GOT3 (cell line): ENCODE data around the gene RAB4A.

Experiments
- DNase-seq: peaks from one replicate; lab custom pipeline; 2025; ENCODE audit warnings: mixed read lengths; lab: John Stamatoyannopoulos, UW

Gene RAB4A

GRCh38 chr1:229270547-229271447, at the start of gene RAB4A:
Gene RAB4A, plus strand, starts transcription at chr1:229271111. Its CDS starts 229 bp downstream, at chr1:229271340.
- DNase-seq, result peak; percentile 88

DNA sequence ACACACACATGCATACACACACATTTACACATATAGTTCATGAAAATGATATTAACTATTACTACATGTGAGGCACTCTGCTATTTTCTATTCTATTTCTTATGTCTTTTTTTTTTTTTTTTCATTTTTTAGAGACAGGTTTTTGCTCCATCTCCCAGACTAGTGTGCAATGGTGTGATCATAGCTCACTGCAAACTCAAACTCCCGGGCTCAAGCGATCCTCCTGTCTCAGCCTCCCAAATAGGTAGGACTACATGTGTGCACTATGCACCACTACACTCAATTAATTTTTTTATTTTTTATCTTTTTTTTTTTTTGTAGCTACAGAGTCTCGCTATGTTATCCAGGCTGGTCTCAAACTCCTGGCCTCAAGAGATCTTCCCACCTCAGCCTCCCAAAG, 48.8 kb upstream of the RAB4A start:
- no peak for DNase-seq

DNA sequence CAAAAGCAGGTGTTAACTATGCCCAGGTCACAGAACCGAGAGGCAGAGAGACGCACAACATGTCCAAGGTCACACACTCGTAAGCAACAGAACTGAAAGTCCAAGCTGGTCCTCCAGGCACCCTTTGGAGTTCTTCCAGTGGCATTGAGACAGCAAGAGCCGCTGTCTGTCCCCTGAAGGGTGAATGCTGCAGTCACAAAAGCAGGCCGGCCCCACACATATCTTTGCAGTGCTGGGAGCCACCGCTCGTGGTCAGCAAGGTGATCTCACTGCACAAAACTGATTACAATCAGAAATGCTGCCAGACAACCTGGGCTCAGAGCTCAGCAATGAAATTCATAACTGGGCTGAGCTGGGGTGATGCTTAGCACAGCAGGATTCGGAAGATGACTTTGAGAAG, 47.4 kb upstream of the RAB4A start:
- DNase-seq, result no peak

DNA sequence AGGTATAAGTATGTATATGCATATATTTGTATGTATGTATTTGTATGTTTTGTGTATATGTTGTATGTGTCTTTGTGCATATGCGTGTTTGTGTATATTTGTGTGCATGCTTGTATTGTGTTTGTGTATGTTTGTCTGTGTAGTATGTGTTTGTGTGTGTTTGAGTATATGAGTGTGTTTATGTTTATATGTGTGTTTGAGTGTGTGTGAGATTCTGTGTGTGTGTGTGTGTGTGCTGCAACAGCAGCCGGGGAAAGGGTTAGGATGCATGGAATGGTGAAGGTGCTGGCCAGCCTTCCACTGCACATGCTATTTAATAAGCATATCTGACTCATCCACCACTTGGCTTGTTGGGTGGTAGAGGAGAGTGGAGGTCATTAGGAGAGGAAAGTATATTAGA, 46.6 kb upstream of the RAB4A start:
- no peak for DNase-seq

DNA sequence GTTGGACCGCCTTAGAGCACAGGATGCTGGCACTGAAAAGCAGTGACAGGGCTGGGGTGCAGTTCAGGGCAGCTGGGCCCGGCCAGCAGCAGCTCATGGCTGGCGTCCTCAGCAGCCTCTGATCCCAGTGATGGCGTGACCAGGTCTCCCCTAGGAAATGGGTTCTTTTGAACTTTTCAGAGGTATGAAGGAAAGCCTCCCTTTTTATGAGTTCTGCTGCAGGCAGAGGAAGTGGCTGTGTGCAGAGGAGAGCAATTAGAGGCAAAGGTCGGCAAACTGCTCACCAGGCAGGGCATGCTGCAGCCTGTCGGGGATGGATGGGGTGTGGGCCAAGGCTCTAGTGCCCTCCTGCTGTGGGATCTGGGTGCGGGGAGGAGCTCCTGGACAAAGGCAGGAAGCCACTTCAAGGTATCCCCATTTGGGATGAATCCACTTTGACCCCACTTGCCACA, 45.6 kb upstream of the RAB4A start:
- DNase-seq, result no peak

DNA sequence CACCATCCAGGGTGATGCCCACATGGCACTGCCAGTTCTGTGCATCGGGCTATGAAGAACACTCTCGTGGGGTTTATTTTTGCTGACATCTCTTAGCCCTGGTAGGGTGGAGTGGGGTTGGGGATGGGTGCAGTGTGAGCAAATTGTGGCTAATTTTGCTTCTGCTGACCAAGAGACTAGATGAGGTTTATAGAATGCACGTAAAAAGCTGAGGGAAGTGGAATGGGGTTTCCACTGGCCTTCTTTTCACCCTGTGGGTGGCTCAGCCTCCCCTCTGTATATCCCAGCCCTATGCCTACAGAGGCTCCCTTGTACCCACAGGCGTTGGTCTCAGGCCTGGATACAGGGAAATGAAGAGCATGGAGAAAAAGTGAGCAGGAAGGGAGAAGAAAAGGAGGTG, 44.1 kb upstream of the RAB4A start:
- DNase-seq, result no peak

GRCh38 chr1:229227298-229227919, 43.5 kb upstream of the RAB4A start:
- peak; percentile 52 for DNase-seq

GRCh38 chr1:229228522-229228921, 42.4 kb upstream of the RAB4A start:
- no peak for DNase-seq

GRCh38 chr1:229229137-229229720, 41.7 kb upstream of the RAB4A start:
- no peak for DNase-seq

DNA sequence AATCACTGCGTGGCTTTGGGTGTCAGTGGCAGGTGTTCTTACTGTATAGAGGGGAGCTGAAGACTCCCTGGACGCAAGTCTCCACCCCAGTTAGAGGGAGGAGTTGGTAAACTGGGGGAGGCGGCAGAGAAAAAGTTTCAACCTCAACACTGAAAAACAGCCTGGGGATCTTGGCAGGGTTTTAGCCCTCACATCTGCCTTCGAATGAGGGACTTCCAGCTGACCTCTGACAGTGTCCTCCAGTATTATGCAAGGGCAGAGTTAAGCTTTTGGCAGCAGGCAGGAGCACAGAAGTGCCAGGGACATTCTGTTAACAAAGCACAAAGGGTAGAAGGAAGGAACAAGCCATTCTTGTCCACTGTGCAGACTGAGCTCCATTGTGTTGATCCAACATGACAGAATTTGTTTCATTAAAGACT, 41.2 kb upstream of the RAB4A start:
- DNase-seq, result no peak

DNA sequence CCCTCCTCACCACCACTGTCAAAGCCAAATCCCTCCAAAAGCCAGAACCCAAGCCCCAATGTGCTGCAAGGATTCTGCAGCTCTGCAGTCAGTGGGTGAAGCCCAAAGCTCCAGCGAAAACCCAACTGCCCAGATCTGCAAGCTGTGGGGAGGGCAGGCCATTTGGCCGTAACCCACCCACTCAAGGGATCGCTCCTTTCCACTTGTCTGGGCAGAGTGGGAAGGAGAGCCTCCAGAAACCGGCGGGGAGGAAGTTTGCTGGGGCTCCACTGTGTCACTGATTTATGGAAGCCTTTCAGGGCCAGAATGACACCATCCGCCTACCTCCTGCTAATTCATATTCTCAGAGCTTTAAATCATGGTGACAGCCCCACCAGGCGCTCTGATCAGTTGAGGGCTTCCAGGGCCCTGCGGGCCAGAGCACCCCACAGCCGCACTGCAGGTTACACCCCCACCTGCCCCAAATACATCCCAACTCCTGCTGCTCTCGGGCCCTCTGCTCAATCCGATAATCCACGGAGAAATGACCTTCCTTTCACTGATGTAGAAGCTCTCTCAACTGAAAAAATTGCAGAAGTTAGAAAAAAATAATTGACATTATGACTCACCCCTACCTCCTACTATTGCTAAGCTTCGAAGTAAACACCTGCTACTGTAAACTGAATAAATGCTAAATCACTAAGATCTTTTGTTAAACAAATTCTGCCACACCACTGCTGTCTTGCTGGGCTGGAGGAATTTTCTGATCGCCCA, 40.6 kb upstream of the RAB4A start:
- DNase-seq, result no peak

DNA sequence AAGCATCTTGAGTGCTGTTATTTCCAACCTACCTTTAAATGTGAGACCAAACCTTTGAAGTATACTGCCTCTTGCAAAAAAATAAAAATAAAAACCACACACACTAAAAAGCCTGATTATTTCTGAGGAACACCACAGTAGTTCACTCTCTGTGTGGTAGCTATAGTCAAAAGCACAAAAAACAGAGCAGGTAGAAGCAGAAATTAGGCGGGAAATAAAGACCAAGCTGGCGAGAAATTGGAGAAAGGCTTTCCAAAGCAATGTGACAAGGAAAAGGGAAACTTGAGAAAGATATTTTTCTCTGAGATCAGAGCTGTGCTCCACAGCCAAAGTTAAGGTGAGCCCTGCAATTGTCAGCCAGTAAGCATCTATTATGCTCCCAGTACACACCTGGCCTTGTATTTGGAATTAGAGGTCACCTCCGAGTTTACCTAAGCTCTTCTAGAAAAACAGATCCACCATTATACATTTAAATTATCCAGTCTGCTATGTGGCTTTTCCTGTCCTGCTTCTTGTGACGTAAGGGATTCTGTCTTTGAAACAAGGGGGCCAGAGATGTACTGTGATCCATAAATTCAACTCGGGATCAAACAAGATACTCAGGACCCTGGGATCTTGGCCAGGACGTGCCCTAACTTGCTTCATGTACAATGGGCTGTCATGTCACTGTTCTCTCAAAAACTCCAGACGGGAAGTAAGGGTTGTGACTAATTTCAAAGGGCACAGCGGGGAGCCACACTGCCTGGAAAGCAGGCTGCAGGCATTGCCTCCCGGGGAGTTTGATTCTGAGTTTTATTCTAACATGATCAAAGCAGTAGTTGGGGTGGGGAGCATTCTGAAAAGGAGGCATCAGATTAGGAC, 39.8 kb upstream of the RAB4A start:
- DNase-seq, result no peak

DNA sequence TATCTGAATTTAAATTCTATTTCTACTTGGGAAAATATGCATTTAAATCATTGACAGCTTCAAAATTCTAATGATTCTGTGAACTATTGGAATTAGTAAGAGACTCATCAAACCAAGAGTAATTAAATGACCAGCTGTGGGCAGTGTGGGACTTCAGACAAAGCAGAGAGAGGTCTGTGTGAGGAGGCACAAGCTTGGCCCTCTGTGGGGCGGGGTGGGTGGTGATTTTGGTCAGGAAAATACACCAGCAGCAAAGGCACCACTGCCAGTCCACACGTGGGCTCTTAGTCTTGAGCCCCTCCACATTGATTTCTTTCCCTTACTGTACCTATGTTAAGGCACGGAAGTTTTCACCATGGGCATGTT, 39.2 kb upstream of the RAB4A start:
- no peak for DNase-seq

DNA sequence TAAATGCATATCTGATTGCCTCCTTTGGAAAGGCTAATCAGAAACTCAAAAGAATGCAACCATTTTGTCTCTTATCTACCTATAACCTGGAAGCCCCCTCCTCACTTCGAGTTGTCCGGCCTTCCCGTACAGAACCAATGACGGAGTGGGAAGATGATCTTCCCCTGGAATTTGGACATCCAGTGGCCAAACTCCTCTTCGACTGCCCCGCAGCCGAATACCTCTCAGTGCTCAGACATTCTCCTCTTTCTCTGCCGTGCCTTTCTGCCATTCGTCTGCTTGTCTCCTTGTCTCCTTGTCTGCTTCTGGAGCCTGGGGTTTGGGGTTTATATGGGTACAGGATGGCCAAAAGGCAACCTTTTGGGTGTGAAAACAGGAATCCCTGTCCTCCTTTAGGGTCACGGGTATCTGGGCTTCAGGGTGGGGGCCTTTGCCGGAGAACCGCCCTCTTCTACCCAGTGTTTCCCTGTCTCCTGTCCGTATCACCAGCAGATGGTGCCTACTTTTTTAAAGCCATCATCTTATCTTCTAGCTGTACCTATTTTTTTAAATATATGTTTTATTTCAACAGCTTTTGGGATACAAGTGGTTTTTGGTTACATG, 35.9 kb upstream of the RAB4A start:
- DNase-seq, result no peak

- no peak for DNase-seq
Observed at GRCh38 chr1:229237320-229237719, 33.6 kb upstream of the RAB4A start.

DNA sequence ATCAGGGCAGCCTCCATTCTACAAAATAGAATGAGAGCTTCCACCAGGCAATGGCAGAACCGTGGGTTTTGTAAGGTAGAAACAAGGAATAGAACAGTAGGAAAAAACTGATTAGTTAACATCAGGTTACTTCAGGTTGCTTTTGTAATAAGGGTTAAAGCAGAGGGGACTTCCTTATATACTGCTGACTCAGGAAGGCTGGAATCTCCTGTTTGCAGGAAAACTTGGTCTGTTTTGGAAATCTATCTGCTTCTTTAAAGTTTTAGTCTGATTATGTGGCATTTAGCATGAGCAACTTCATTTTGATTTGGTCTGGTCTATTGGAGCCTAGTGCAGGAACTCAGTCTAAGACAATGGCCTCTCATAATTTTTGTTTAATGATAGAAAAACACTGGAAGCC, 32.7 kb upstream of the RAB4A start:
- DNase-seq, result no peak

DNA sequence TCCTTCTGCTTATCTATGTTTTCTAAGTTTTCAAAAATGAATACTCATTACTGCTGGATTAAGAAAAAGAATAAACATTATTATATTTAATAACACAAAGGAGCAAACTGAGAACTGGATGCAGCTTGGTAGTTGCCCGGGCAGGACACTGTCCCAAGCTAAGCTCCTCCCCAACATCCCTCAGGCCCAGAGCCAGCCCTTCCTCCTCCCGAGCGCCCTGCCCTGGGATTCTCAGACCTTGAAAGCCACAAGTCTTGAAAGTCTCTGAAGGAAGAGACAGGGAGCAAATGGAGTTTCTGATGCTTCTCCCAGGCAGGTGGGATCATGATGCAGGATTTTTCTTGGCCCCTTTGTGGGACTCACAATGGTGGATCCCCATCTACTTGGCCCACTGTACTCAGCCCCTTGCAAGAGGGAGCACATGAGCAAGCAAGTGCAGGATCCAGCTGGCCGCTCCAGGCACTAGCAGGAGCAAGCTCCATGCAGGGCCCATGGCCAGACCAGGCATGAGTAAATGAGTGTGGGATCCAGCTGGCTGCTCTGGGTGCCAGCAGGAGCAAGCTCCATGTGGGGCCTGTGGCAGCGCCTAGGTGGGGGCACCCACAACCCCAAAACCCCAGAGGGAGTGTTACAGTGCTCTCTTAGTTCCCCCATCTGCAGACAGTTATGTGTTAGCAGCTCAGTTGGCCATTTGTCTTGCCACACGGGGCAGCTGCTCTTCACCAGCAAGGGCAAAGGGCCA, 32.1 kb upstream of the RAB4A start:
- no peak for DNase-seq

- no peak for DNase-seq
Observed at GRCh38 chr1:229240532-229240931, 30.4 kb upstream of the RAB4A start.

DNA sequence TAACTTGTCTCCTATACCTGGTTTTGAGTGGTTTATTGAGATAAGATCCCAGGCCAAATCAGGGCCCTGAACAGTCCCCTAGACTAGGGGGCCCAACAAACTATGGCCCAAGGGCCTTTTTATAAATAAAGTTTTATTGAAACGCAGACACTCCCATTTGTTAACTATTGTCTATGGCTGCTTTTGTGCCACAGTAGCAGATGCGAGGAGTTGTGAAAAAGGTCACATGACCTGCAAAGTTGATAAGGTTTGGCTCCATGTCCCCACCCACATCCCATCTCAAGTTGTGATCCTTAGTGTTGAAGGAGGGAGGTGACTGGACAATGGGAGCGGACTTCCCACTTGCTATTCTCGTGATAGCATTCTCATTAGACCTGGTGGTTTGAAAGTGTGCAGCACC, 29.5 kb upstream of the RAB4A start:
- DNase-seq, result no peak

GRCh38 chr1:229243638-229244037, 27.3 kb upstream of the RAB4A start:
- no peak for DNase-seq
